ENCODE results near the gene PRPF6. TPM values are rescaled to one million over a fixed set of nuclear protein-coding genes. Genes with fewer than 3 reads are reported as not detected.

PRPF6 gene
- total RNA-seq, 1 donor from 2014 or later, result 44.1 TPM

DNA sequence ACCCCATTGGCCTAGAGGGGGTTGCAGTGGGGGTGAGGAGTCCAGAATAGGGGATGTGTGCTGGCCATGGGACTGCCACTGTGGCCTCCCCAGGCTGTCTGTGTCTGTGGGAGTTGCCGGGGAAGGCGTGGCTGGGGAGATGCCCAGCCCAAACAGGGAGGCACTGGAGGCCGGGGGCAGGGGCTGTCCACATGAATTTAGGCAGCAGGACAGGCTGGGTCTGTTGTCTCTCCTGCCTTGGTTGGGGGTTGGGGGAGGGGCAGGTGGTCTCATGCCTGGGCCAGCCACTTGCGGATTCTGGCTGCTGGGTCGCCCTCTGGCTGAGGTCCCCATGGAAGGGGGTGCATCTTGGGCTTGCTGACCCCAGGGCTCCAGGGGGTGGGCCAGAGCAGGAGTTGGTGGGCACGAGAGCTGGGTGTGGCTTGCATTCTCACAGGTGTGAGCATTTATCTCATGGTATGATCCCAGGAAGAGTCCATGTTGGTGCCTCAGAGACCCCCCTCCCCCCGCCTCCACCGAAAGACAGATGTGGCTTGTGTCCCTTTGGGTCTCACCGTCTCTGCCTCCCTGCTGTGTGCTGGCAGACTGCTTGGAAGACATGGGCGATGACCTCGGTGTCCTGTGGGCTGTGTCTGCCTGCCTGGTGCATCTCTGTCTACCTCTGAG is 64.5 kb downstream of the PRPF6 start:
- no peak for DNase-seq (ENCODE audit: low spot score)

GRCh38 chr20:64047046-64047389 is 66.1 kb downstream of the PRPF6 start:
- no peak for DNase-seq (ENCODE audit: low spot score)

DNA sequence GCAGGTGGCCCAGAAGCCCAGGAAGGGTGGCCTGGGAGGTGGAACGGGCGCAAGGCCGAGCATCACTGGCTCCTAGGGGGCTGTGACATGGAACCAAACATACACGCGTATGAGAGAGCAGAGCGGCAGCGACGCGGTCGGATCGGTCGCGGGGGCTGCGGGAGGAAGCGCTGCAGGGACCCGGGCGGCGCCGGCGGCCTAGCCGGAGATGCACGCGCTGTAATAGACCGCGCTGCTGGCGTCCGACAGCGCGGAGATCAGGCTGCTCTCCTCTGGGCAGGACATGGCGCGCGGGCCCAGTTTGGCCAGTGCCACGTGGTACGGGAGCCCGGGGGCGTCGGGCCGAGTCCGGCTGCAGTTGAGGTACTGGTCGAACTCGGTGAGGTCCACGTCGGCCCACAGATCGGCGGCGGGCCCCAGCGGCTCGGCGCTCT is 67.1 kb downstream of the PRPF6 start:
- no peak for DNase-seq (ENCODE audit: low spot score)

DNA sequence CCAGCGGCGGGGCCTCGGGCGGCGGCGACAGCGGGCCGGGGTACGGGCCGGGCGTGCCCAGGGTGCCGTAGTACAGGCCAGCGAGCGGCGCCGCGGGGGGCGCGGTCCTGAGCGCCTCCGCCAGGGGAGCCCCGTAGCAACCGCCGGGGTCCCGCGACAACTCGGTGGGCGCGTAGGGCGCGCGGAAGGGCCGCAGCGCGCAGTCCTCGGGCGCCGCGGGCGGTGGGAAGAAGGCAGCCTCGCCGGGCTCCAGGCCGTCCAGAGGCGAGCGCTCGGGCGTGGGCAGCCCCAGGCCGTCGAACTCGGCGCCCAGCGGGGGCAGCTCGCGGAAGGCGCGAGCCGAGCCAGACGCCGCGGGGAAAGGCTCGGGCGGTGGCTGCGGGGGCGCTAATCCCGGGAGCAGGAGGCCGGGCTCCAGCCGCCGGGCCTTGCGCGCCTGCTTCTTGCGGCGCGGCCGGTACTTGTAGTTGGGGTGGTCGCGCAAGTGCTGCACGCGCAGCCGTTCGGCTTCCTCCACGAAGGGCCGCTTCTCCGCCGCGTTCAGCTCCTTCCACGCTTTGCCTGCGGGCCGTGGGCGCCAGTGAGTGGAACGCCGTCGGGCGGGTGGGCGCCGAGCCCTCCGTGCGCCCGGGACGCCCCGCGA is 67.6 kb downstream of the PRPF6 start:
- DNase-seq (ENCODE audit: low spot score), result no peak

DNA sequence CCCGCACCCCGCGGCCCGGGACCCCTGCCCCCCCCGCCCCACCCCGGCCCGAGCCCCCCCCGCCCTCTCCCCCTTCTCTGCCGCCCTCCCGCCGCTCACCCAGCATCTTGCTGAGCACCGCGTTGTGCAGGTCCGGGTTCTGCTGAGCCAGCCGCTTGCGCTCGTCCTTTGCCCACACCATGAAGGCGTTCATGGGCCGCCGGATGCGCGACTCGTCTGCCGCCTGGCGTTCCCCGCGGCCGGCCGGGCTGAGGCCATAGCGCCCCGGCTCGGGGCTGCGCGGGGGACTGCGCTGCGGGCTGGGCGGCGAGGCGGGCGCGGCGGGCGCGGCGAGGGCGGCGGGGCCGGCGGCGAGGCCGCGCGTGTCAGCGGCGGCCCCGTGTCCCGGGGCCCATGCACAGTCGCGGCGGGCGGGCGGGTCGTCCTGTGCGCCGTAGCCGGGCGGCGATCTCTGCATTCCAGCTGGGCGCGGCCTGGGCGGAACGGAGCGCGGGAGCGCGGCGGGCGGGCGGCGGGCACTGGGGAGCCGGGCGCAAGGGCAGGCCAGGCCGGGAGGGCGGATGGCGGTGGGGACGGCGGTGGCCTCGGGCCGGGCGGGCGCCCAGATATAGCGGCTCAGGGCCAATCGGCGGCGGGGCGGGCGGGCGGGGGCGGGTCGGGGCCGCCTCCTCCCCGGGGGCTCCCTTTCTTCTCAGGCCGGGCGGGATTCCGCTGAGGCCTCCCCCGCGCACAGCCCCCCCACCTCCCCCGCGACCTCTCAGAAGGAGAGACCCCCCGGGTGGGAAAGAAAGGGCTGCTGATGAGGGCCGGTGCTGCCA is 68.3 kb downstream of the PRPF6 start, which contains the start of gene SOX18:
Gene SOX18, minus strand, starts transcription at position 580 of the 818 bp plus-strand sequence. Its CDS starts 123 bp downstream, at position 457.
- no peak for DNase-seq (ENCODE audit: low spot score)

GRCh38 chr20:64049878-64050260 is 68.9 kb downstream of the PRPF6 start:
- no peak for DNase-seq (ENCODE audit: low spot score)

DNA sequence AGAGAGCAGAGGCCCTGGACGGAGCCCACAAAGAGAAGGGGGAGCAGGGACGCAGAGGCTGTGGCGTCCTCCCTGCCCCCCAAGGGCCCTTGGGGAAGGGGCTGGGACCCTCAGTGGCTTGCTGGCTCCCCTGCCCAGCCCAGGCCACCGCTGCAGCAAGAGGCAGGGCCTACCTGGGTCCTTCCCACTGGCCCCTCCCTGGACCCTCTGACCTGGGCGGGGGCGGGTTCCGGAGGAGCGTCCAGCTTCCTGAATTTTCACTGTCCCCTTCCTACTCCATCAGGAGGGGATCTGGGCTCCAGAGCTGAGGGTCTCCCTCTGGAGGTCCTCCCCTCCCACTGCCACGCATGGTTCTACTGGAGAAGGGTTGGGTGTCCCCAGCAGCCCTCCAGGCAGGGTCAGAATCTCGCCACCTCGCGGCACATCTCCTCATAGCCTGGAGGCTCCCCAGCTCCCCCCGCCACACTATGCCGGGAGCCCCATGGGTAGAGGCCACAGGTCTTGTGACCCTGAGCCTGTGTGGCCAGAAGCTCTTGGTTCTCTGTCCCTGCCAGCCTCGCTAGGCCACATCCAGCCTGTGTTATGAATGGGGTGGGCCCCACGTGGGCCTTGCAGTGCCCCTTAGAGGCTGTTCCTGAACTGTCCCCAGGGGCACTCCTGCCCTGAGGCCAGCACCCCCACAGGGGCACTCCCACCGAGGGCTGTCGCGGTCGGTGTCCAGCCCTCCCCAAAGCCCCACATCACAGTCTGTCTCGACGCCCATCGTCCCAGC is 69.5 kb downstream of the PRPF6 start:
- DNase-seq (ENCODE audit: low spot score), result no peak

DNA sequence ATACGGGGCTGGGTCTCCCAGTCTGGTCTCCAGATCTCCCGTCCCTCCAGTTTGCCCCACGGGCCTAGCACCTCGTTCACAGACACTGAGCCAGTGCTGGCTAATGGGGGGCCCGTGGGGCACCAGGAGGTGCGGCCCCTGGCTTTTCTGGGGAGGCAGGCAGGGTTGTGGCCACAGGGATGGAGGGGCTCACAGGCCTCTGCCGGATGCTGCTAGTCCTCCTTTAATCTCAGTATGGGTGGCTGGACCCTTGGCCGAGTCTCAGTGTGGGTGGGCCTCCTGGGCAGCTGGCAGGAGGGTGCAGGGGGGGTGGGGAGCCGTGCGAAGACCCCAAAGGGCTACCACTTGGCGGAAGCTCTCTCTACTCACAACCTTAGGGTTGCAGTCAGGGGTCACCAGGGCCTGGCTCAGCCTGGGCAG is 70.1 kb downstream of the PRPF6 start:
- DNase-seq (ENCODE audit: low spot score), result no peak

DNA sequence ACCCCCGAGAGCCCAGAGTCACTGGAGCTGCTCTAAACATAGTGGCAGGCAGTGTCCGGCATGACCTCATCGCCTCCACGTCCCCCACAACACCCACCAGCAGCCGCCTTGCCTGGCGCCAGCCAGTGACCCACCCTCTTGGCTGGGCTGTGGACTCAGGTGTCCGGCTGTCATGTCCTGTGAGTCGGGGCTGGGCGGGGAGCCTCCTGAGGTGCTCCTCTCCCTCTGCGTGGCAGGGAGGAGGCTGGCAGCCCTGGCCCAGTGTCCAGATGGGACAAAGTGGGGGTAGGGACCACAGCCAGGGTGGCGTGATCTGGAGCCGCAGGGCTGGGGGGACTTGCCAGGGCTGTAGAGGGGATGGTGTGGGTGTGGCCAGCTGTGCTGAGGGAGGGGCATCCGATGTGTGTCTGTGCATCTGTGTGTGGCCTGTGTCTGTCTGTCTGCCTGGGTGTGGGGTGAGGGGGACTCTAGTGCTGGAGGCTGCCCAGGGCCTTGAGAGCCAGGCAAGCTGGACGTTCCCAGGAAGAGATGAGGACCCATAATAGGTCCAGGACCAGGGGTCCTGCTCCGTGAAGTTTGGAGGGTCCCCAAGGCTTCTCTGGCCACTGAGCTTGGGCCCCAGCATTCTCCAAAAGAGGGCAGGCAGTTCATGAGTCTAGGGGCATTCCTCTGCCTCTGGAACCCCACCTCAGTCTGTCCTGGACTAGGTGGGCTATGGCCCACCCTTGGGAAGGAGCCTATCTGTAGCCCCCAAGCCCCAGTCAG is 70.8 kb downstream of the PRPF6 start:
- no peak for DNase-seq (ENCODE audit: low spot score)

GRCh38 chr20:64052326-64052722 is 71.4 kb downstream of the PRPF6 start:
- no peak for DNase-seq (ENCODE audit: low spot score)

GRCh38 chr20:64052987-64053840 is 72.3 kb downstream of the PRPF6 start:
- no peak for DNase-seq (ENCODE audit: low spot score)

DNA sequence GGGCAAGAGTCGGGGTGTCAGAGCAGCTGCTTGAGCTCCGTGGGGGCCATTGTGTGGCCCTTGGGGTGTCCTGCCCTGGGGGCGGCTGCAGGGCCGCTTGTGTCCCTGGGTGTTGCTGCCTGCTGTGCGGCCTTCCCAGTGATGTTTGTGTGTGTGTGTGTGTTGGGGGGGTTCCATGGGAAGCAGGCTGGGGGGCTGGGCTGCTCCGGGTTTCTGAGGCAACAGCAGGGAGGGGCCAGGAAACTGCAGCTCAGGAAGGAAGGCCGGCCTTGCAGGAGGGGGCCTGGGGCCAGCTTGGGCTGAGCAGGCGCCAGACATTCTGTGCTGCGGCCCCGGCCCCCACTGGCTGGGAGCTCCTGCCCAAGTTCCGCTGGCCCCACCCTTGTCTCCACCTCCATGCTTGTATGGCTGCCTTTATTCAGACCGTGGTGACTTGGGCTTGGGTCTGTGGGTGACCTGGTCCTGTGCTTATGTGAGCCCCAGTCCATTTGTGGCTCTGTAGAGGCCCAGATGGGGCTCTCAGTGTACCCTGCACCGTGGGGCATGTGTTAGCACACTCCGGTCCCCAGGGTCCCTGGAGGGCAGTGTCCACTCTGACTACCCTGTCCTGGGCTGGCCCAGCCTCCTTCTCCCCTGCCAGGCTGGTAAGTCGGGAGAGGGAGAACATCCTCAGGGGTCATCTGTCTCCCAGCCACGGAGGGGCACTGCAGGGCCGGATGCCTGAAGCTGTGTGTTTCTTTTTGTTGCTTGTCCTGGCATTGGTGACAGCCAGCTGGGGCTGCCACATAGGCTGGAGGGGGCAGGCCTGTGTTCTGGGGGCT is 73.1 kb downstream of the PRPF6 start:
- peak; percentile 93 for DNase-seq (ENCODE audit: low spot score)

GRCh38 chr20:64055396-64055892 is 74.5 kb downstream of the PRPF6 start:
- DNase-seq (ENCODE audit: low spot score), result no peak

GRCh38 chr20:64055893-64056638 is 75.1 kb downstream of the PRPF6 start:
- peak; percentile 82 for DNase-seq (ENCODE audit: low spot score)

DNA sequence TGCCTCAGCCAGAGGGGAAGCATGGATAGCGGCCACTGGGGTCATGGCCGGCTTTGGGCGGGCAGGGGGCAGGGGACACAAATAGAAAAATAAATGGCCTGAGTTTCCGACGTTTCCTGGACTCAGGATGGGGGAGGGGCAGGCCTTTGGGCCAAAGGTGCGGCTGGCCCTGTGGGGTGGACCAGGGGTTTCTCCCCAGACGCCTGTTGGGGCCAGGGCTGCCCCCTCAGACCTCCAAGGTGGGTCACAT is 75.6 kb downstream of the PRPF6 start:
- no peak for DNase-seq (ENCODE audit: low spot score)

DNA sequence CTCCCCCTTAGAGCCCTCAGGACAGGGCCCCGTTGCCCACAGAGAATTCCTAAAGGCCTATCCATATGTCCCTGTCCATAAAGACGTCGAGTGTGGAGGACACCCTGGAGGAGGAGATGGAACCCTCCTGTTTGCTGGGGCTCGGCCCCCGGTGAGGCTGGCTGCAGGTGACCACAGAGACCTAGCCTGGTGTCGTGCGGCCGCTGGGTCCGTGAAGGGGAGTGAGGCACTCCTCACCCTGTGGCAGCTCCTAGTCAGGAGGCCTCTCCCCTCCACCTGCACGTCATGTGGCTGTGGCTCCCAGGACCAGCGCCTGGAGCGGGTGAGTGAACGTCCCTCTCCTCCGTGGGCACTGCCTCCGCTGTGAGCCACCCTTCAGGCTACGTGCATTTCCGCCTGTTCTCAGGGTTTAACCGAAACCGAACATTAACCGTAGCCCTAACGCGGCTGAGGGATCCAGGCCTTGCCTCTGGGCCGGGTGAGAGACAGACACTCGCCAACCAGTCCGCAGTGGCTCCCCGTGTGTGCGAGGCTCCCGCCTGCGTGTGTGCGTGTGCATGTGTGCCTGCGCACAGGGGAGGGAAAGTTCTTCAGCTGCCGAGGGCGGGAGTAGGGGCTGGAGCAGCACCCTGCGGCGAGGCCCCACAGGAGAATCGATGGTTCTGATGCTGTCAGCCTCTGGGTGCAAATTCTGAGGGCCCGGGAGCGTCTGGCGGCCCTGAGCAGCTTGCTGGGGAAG is 76.1 kb downstream of the PRPF6 start:
- DNase-seq (ENCODE audit: low spot score), result no peak

DNA sequence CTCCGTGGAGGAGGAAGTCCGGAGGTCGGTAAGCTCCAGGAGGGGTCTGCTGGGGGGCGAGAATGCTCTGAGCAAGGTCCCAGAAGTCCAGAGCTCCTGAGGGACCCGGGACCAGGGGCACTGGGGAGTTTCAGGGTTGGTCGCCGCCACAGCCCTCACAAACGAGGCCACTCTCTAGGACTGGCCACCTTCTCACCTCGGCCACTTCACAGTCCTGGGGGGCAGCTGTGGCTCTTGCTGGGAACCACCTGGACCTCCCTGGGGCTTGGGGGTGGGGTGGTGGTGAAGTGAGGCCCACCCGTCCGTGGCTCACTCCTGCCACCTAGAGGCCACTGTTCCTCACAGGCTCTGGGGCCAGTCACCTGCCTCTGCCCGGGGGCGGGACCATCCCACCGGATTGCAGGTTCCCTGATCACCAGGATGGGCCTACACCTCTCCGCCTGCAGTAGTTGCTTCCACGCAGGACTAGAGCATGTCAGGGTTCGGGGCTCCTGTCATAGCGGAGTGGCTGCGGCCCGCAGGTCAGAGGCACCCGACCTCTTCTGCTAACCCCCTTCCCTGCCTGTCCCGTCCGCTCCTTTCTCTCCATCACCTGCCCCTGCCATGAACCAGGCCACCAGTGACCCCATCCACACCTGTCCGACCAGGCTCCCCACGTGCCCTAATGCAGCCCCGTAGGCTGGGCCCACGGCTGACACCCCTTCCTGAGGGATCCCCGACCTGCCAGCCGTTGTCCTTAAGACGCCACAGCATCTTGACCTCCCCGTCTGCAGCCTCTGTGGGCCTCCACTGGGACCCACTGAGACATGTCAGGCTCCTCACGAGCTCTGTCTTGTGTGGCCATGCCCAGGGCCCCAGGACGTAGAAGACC is 76.9 kb downstream of the PRPF6 start:
- DNase-seq (ENCODE audit: low spot score), result peak; percentile 69
